Measurements from ENCODE around the gene CPNE4. TPM values are rescaled to one million over a fixed set of nuclear protein-coding genes. Genes with fewer than 3 reads are reported as not detected.

The CPNE4 gene
- total RNA-seq = 16.1 and 18.1 TPM in 2 replicates
- long read RNA-seq, full-length matches to known transcripts = 11 of 19 reads
- long read RNA-seq, partial matches to known transcripts = 4 of 19 reads
- long read RNA-seq, other reads (novel, unspliced or antisense) = 4 of 19 reads

DNA sequence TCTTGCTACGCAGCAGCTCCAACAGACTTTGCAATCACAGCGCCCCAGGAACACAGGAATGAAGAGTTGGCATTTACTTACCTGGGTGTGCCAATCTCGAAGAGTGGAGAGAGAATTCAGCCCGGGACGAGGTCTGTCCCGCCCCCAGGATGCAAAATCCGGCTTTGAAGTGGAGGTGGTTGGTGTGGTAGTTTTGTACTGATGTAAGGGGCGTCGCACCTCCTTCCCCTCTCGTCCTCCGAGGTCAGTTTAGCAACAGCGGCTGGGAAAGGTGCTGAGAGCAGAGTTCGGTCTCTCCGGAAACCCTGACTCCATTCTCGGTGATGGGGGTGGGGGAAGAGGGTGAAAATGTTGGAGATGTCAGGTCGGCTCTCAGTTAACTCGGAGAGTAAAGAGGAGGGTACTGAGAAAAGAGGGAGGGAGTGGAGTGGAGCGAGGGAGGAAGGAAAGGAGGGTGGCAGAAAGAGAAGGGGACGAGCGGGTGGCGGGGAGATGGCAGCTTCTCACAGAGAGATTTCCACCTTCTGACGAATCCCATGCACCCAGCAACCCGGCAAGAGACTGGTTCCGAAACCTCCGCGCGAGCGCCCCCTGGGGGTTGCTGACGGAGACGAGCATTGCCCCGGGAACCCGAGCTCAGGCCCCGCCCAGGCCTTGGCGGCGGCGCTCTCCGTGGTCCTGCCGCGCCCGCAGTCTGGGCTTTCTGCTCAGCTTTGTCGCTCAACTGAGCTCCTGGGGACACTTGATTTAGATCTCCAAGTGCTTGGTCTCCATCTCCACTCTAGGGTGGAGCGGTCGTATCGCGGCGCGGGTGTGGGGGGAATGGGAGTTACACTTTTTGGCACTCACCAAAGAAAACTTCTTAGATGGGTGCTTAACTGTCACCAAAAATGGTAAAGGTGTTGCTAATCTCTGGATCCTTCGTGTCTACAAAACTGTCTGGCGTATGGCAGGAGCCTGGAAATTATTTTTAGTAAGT lies at the start of gene CPNE4:
CPNE4 (minus strand) TSS at position 529 of the 979 bp plus-strand sequence.
- Mint-ChIP-seq H3K36me3 (ENCODE audit: low read depth) (no peaks in the 10 kb centered on the region), H3K27ac (ENCODE audit: unreplicated experiment) (peak within 1 kb of the TSS; percentile 45), H3K27me3 (ENCODE audit: low read depth) (peaks cover 95% of the 10 kb centered on the region), H3K4me3 (peak within 1 kb of the TSS; percentile 90), H3K9me3 (no peaks in the 10 kb centered on the region), H3K4me1 (peaks cover 18% of the 10 kb centered on the region)
- peak; percentile 98 for DNase-seq (ENCODE audit: low read depth, low spot score)
- peak; percentile 96 for TF ChIP-seq CTCF (conservative IDR thresholded peaks at IDR 0.05)

DNA sequence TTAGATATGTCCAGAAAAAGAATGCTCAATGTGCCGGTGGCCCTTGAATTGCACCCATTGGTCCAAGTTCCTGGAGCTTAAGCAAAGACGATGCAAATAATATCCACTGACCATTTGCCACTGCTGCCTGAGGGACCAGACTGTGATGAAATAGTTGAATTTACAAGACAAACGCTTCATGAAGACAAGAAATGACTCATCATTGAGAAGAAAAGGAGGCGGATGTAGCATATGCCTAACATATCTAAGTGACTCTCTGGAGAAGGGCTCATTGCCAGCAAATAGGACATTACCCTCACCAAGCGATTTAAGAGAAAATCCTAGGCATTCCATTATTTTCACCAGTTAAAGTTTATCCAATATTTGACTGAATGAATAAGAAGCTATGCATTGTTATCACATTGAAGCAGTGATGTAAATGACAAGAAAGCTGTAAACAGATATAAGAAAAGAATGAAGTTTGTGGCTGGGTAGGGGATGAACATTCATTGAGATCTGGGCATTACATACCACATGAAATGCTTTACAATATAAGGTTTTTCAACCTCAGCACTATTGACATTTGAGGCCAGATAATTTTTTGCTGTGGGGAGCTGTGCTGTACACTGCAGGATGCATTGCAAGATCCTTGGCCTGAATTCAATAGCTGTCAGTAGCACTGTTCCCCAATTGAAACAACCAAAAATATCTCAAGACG lies 48.9 kb upstream of the CPNE4 start:
- H3K36me3 Mint-ChIP-seq (ENCODE audit: low read depth) = no peaks in the 10 kb centered on the region
- no peaks in the 10 kb centered on the region for H3K4me1 Mint-ChIP-seq
- no peak overlapping the region for H3K27ac Mint-ChIP-seq (ENCODE audit: unreplicated experiment)
- peaks cover 2% of the 10 kb centered on the region for H3K27me3 Mint-ChIP-seq (ENCODE audit: low read depth)
- no peaks in the 10 kb centered on the region for H3K9me3 Mint-ChIP-seq
- no peak for DNase-seq (ENCODE audit: low read depth, low spot score)
- no peak for TF ChIP-seq CTCF (conservative IDR thresholded peaks at IDR 0.05)
- no peak overlapping the region for H3K4me3 Mint-ChIP-seq

- no peak overlapping the region for H3K27ac Mint-ChIP-seq (ENCODE audit: unreplicated experiment)
- H3K36me3 Mint-ChIP-seq (ENCODE audit: low read depth) = no peaks in the 10 kb centered on the region
- H3K4me1 Mint-ChIP-seq = no peaks in the 10 kb centered on the region
- no peak for DNase-seq (ENCODE audit: low read depth, low spot score)
- H3K27me3 Mint-ChIP-seq (ENCODE audit: low read depth) = peaks cover 2% of the 10 kb centered on the region
- H3K4me3 Mint-ChIP-seq = no peak overlapping the region
- no peaks in the 10 kb centered on the region for H3K9me3 Mint-ChIP-seq
- TF ChIP-seq CTCF (conservative IDR thresholded peaks at IDR 0.05) = no peak
These were observed 48.3 kb upstream of the CPNE4 start for GRCh38 chr3:132083159-132083558.

DNA sequence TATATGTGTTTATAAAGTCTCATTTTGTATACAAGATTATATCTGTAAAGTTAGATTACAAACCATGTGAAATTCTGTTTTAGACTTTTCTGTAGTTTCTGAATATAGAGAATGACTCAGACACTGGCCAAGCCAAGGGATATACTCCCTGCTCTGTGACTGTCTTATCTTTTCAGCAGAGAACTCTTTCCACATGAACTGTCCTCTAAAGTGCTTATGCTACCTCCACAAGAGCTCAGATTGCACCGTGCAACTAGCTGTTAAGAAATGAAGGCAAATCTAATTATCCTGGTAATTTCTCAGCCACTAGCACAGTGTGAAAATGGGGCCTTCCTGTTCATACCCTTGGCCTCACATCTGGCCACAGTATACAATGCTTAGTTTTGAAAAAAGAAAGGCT lies 44.3 kb upstream of the CPNE4 start:
- Mint-ChIP-seq H3K36me3 (ENCODE audit: low read depth) (no peaks in the 10 kb centered on the region), H3K4me3 (no peak overlapping the region), H3K4me1 (no peaks in the 10 kb centered on the region), H3K27me3 (ENCODE audit: low read depth) (peaks cover 3% of the 10 kb centered on the region), H3K27ac (ENCODE audit: unreplicated experiment) (no peak overlapping the region), H3K9me3 (no peaks in the 10 kb centered on the region)
- TF ChIP-seq CTCF (conservative IDR thresholded peaks at IDR 0.05) = no peak
- DNase-seq (ENCODE audit: low read depth, low spot score) = no peak

DNA sequence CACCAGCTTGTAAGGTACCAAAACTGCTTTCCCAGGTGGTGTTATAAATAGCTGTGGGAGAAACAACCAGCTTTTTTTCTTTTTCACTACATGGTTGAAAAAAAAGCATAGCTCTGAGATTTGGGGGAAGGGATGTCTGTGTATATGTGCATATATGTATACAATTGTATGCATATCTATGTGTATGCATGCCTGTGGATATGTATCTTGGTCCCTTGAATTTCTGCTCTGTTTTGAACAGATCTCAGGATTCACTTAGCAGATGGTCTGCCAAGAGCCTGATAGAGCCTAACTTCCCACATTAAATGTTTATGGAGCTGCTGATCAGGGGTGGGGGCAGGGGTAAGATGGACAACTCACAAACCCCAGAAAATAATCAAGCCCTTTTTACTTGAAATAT lies 39.0 kb upstream of the CPNE4 start:
- H3K4me1 Mint-ChIP-seq = no peaks in the 10 kb centered on the region
- no peak for TF ChIP-seq CTCF (conservative IDR thresholded peaks at IDR 0.05)

More for the DNA sequence above, 39.0 kb upstream of the CPNE4 start:
- Mint-ChIP-seq H3K4me3 (no peak overlapping the region), H3K27me3 (ENCODE audit: low read depth) (peaks cover 13% of the 10 kb centered on the region), H3K9me3 (no peaks in the 10 kb centered on the region), H3K27ac (ENCODE audit: unreplicated experiment) (no peak overlapping the region), H3K36me3 (ENCODE audit: low read depth) (no peaks in the 10 kb centered on the region)
- no peak for DNase-seq (ENCODE audit: low read depth, low spot score)

Data from neural crest cell (in vitro differentiated cells).